ENCODE data around the gene KCNH6.

KCNH6 gene

GRCh38 chr17:63489291-63489690, 33.9 kb upstream of the KCNH6 start:
- FAIRE-seq = no peak

DNA sequence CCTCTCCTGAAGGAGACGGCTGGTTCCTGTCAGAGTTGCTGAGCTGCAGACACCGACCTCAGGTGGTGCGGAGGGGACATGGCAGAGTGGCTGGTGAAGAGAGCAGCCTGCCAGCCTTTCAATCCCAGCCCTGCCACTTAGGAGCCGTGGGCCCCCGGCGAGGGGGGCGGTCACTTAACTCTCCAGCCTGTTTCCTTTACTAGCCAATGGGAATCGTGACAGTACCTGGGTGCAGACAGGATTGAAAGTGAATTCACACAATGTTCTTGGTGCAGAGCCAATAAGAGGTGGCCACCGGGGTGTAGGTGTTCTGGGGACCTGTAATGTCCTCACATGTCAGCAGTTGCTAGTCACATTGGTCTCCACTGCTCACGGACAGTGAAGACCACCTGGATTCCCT, 32.8 kb upstream of the KCNH6 start:
- FAIRE-seq = no peak

DNA sequence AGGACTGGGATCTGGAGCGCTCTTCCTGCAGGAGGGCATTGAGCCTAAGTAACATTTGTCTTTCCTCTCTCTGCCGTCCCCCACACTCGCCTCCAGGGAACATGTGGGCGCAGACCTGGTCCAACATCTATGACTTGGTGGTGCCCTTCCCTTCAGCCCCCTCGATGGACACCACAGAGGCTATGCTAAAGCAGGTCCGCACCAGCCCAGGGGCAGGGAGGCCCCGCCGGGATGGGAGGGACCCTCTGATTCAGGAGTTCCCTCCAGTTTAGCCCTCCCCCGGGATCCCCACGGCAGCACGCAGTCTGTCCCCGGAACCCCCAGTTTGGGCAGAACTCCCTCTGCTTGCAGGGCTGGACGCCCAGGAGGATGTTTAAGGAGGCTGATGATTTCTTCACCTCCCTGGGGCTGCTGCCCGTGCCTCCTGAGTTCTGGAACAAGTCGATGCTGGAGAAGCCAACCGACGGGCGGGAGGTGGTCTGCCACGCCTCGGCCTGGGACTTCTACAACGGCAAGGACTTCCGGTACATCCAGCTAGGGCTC, 32.2 kb upstream of the KCNH6 start:
- no peak for FAIRE-seq

DNA sequence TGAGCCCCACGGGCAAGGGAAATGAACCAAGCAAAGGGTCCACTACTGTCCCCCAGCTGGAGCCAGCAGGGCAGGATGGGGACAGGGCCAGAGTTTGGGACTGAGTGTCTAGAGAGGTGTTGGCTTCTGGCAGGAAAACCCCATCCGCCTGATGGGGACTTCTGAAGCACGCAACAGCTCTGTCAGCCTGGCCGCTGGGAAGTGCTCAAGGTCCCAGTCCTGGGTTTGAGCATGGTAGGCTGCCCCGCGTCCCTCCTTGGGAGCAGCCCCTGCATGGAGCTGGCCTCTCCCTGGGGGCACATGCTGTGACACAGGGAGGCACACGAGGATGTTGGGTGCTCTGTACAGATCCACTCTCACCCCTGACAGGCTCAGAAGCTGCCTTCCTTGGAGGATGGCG, 31.7 kb upstream of the KCNH6 start:
- FAIRE-seq = no peak

DNA sequence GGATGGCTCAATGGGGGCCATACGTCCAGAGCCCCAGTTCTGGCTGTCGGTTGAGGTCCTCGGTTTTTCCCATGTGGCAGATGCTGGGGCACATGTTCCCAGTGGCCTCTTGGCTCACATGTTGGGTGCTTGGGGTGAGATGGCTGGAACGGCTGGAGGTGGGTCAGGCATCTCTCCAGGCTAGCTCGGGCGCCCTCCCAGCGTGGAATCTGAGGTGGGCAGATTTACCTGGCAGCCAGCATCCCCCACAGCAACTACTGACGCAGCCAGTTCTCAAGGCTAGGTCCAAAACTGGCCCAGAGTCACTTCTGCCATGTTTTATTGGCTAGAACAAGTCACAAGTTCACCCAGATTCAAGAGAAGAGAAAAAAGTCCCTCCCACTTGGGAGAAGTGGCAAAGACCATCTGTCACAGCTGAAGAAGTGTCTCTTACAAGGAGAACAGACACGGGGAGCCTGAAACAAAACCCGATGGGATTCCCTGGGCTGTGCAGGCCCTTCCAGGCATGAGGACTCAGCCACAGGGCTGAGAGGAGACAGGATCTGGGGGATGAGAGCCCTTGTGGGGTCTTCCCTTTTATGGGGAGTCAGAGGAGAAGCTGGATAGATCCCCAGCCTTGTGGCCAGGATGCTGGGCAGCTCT, 31.1 kb upstream of the KCNH6 start:
- no peak for FAIRE-seq

DNA sequence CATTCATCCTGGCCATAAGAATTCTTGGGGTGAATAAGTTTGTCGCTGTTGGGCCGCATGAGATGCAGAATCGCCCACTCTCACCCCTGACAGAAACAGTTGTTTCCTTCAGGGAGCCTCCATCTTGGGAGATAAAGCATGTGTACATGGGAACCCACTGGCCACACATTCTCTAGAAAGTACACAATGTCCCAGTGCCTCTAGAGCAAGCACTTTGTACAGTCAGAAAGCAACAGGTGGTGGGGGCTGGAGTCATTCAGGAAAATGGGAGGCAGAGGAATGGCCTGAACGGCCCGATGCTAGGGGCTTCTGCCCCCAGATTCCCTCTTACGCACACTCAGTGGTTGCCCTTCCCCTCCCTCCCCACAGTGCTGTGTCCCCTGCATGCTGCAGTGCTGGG, 30.2 kb upstream of the KCNH6 start:
- no peak for FAIRE-seq

DNA sequence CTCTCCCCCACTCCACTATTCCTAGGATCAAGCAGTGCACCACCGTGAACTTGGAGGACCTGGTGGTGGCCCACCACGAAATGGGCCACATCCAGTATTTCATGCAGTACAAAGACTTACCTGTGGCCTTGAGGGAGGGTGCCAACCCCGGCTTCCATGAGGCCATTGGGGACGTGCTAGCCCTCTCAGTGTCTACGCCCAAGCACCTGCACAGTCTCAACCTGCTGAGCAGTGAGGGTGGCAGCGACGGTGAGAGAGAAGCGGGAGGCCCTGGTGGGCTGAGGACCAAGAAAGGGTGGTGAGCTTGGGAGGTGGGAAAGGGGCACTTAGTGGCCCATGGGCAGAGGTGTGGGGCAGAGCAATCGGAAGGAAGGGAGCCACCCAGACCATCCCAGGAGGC, 29.7 kb upstream of the KCNH6 start:
- no peak for FAIRE-seq

DNA sequence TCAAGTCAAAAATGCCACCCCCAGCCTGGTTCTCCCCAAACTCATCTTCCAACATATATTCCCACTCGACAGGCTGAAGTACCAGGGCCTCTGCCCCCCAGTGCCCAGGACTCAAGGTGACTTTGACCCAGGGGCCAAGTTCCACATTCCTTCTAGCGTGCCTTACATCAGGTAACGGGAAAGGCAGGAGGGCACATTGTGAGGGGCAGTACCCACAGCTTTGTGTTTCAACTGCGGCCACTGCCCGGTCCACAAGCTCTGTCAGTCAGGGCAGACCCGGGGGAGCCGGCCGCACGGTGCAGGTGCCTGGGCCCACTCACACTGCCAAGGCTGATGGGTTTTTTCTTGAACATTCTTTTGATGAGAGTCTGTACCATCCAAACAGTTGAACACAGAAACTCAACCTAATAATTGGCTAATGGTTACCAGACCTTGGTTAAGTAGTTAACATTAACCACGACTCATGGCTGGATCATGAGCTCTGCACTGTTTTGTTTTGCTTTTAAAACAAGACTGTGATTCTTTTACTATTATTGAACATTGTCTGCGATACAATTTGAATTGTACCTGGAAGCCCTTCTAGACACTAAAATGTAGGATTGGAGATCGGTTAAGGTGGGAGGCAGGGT, 28.7 kb upstream of the KCNH6 start:
- no peak for FAIRE-seq

DNA sequence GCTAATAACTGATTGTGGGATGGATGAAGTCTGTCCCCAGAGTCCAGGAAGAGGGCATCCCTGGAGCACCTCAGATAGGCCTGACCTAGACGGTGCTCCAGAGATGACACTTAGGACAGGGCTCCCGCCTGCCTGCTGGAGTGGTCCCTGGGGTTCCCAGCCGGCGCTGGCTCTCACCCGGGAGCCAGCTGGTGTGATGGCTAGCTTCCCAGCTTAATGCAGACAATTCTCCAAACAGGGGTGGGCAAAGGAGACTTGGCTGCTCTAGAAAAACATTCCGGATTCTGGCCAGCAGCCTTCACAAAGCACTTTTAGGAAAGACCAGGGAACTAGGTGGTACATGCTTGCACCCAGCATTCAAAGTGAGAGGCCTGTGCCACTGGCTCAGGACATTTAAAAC, 27.7 kb upstream of the KCNH6 start:
- no peak for FAIRE-seq

- FAIRE-seq = no peak
These were observed 27.0 kb upstream of the KCNH6 start for GRCh38 chr17:63496177-63496576.

GRCh38 chr17:63496663-63497400, 26.3 kb upstream of the KCNH6 start:
- no peak for FAIRE-seq

DNA sequence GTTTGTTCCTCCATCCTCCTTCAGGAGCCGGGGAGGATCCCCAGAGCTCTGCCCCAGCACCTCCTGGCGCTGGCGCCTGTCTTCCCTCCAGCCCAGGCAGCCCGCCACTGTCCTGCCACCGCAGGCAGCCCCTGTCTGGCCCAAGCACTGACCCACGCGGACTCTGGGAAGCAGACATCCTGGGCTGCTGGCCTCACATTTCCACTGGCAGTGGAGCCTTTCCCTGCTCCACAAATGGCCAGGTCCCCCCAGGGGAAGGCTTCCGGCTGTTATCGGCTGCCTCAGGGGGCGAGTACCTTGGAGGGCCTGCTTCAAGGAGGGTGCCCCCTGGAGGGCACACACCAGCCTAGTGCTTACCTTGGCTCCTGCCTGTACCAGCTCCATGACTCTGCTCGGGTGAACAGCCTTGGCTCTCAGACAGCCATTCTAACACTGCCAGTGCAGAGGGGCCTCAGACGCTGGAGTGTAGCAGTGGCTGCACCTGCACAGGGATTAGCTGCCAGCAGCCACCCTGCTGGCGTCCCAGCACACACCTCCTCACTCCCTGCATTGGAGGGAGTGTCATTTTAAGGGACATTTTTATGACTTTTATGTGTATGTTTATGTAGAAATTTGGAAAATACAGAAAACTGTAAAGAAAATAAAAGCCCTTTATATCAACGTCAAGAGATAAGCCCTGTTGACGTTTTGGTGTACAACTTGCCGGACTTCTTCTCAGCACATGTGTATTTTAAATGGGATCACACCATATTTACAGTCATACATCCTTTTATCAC, 25.3 kb upstream of the KCNH6 start:
- no peak for FAIRE-seq

GRCh38 chr17:63498626-63499195, 24.4 kb upstream of the KCNH6 start:
- FAIRE-seq = no peak

DNA sequence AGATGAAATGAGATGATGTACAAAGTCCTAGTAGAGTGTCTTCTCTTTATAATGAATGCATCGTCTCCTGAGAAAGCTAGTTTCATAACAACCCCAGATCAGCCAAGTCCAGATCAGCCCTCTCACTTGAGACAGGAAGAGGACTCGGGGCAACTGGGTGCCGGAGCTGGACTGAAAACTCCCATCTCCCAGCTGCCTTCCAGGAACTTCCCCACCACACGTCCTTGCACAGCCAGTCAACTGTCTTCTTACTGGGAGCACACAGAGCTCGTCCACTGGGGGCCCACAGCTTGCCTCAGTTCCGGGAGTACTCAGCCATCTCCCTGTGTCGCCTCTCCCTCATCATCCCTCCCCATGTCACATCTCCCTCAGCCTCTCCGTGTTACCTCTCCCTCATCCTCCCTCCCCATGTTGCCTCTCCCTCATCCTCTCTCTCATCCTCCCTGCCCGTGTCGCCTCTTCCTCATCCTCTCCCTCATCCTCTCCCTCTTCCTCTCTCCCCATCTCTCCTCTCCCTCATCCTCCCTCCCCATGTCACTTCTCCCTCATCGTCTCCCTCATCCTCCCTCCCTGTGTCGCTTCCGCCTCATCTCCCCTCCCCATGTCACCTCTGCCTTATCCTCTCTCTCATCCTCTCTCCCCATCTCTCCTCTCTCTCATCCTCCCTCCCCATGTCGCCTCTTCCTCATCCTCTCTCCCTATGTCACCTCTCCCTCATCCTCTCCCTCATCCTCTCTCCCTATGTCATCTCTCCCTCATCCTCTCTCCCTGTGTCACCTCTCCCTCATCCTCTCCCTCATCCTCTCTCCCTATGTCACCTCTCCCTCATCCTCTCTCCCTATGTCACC, 22.4 kb upstream of the KCNH6 start:
- FAIRE-seq = no peak

- FAIRE-seq = no peak
These were observed 19.8 kb upstream of the KCNH6 start for GRCh38 chr17:63503341-63503705.

DNA sequence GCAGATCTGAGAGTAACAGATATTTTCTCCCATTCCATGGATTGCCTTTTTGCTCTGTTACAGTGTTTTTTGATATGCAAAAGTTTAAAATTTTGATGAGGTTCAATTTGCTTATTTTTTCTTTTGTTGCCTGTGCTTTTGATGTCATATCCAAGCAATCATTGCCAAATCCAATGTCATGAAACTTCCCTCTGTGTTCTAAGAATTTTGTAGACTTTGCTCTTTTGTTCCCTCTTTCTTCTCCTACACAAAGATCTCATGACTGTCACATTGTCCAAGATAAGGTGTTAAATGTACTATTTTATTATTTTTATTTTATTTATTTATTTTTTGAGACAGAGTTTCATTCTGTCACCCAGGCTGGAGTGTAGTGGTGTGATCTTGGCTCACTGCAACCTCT, 18.9 kb upstream of the KCNH6 start:
- FAIRE-seq = no peak

GRCh38 chr17:63505341-63505740, 17.8 kb upstream of the KCNH6 start:
- FAIRE-seq = no peak

- FAIRE-seq = no peak
These were observed 16.5 kb upstream of the KCNH6 start for GRCh38 chr17:63506627-63507026.

GRCh38 chr17:63511331-63511730, 11.8 kb upstream of the KCNH6 start:
- FAIRE-seq = no peak

GRCh38 chr17:63512388-63512787, 10.8 kb upstream of the KCNH6 start:
- FAIRE-seq = no peak

- no peak for FAIRE-seq
These were observed 10.1 kb upstream of the KCNH6 start for GRCh38 chr17:63512896-63513644.
